ENCODE data around the gene BFSP2.

Gene BFSP2

GRCh38 chr3:133394561-133395311 lies 5.1 kb upstream of the BFSP2 start:
- H2AFZ ChIP-seq (ENCODE audit: low read length), result peak overlapping the region; percentile 55
- no peak overlapping the region for H3K9ac ChIP-seq (ENCODE audit: low read depth, low read length, poor library complexity, severe bottlenecking)
- H3K36me3 ChIP-seq (ENCODE audit: insufficient read depth, low read length), result no peaks in the 10 kb centered on the region
- no peaks in the 10 kb centered on the region for H3K79me2 ChIP-seq (ENCODE audit: insufficient read depth, low read length)
- peaks cover 7% of the 10 kb centered on the region for H3K4me1 ChIP-seq (ENCODE audit: insufficient read depth, low read length, poor library complexity, severe bottlenecking)
- H3K27me3 ChIP-seq (ENCODE audit: insufficient read depth, low read length, poor library complexity, severe bottlenecking), result no peaks in the 10 kb centered on the region
- TF ChIP-seq CTCF (conservative IDR thresholded peaks at IDR 0.05; ENCODE audit: low read length) (no peak), EZH2phosphoT487 (IDR thresholded peaks at IDR 0.05; ENCODE audit: borderline replicate concordance) (no peak)
- H3K4me3 ChIP-seq (ENCODE audit: low read length, poor library complexity, severe bottlenecking), result no peak overlapping the region
- no peak overlapping the region for H3K4me2 ChIP-seq (ENCODE audit: low read depth, low read length, poor library complexity, severe bottlenecking)
- no peaks in the 10 kb centered on the region for H3K9me2 ChIP-seq (replicated peaks; ENCODE audit: low read depth, low read length)
- no peaks in the 10 kb centered on the region for H4K20me1 ChIP-seq (ENCODE audit: insufficient read depth, low read length, poor library complexity, severe bottlenecking)
- H3F3A ChIP-seq (ENCODE audit: low read depth), result no peaks in the 10 kb centered on the region
- H3K9me3 ChIP-seq (ENCODE audit: insufficient read depth, low read depth, low read length), result no peaks in the 10 kb centered on the region

GRCh38 chr3:133396906-133397305 lies 3.0 kb upstream of the BFSP2 start:
- no peak overlapping the region for H3K9ac ChIP-seq (ENCODE audit: low read depth, low read length, poor library complexity, severe bottlenecking)
- no peaks in the 10 kb centered on the region for H4K20me1 ChIP-seq (ENCODE audit: insufficient read depth, low read length, poor library complexity, severe bottlenecking)
- H2AFZ ChIP-seq (ENCODE audit: low read length), result no peak overlapping the region
- H3K4me1 ChIP-seq (ENCODE audit: insufficient read depth, low read length, poor library complexity, severe bottlenecking), result peaks cover 7% of the 10 kb centered on the region
- H3K36me3 ChIP-seq (ENCODE audit: insufficient read depth, low read length), result no peaks in the 10 kb centered on the region
- H3K4me3 ChIP-seq (ENCODE audit: low read length, poor library complexity, severe bottlenecking), result no peak overlapping the region
- no peak for TF ChIP-seq EZH2phosphoT487 (IDR thresholded peaks at IDR 0.05; ENCODE audit: borderline replicate concordance)
- no peaks in the 10 kb centered on the region for H3K27me3 ChIP-seq (ENCODE audit: insufficient read depth, low read length, poor library complexity, severe bottlenecking)
- no peaks in the 10 kb centered on the region for H3F3A ChIP-seq (ENCODE audit: low read depth)
- H3K9me2 ChIP-seq (replicated peaks; ENCODE audit: low read depth, low read length), result no peaks in the 10 kb centered on the region
- no peaks in the 10 kb centered on the region for H3K9me3 ChIP-seq (ENCODE audit: insufficient read depth, low read depth, low read length)
- H3K4me2 ChIP-seq (ENCODE audit: low read depth, low read length, poor library complexity, severe bottlenecking), result no peak overlapping the region
- H3K79me2 ChIP-seq (ENCODE audit: insufficient read depth, low read length), result no peaks in the 10 kb centered on the region

GRCh38 chr3:133401374-133402135 lies 1.7 kb downstream of the BFSP2 start:
- H2AFZ ChIP-seq (ENCODE audit: low read length), result no peak overlapping the region
- H3K9me3 ChIP-seq (ENCODE audit: insufficient read depth, low read depth, low read length), result no peaks in the 10 kb centered on the region
- H3K4me1 ChIP-seq (ENCODE audit: insufficient read depth, low read length, poor library complexity, severe bottlenecking), result no peaks in the 10 kb centered on the region
- H3K27me3 ChIP-seq (ENCODE audit: insufficient read depth, low read length, poor library complexity, severe bottlenecking), result no peaks in the 10 kb centered on the region
- H3K79me2 ChIP-seq (ENCODE audit: insufficient read depth, low read length), result no peaks in the 10 kb centered on the region
- no peaks in the 10 kb centered on the region for H3K9me2 ChIP-seq (replicated peaks; ENCODE audit: low read depth, low read length)
- H4K20me1 ChIP-seq (ENCODE audit: insufficient read depth, low read length, poor library complexity, severe bottlenecking), result no peaks in the 10 kb centered on the region
- H3K4me2 ChIP-seq (ENCODE audit: low read depth, low read length, poor library complexity, severe bottlenecking), result no peak overlapping the region
- no peak overlapping the region for H3K4me3 ChIP-seq (ENCODE audit: low read length, poor library complexity, severe bottlenecking)
- no peak overlapping the region for H3K9ac ChIP-seq (ENCODE audit: low read depth, low read length, poor library complexity, severe bottlenecking)
- TF ChIP-seq EZH2phosphoT487 (IDR thresholded peaks at IDR 0.05; ENCODE audit: borderline replicate concordance), result no peak
- no peak for TF ChIP-seq CTCF (conservative IDR thresholded peaks at IDR 0.05; ENCODE audit: low read length)
- H3F3A ChIP-seq (ENCODE audit: low read depth), result no peaks in the 10 kb centered on the region
- no peaks in the 10 kb centered on the region for H3K36me3 ChIP-seq (ENCODE audit: insufficient read depth, low read length)
